Activated gamma-delta T cell treated with anti-CD3 and anti-CD28 coated beads, Interleukin-2, amount 50 U/mL, for 16 hours (primary cell): Measurements from ENCODE around the gene CCNY.

ENCODE experiments used
- DNase-seq: peaks from one replicate; pipeline ENCODE4 v3.0.0-alpha.2; 2020; ENCODE audit warnings: low read depth

The CCNY gene

GRCh38 chr10:35585903-35586535, 249.7 kb downstream of the CCNY start:
- no peak for DNase-seq

- DNase-seq, result no peak
These were observed 252.5 kb downstream of the CCNY start for GRCh38 chr10:35588836-35589235.

GRCh38 chr10:35592441-35592840, 256.1 kb downstream of the CCNY start:
- DNase-seq, result no peak

GRCh38 chr10:35594115-35595079, 258.1 kb downstream of the CCNY start:
- no peak for DNase-seq

- DNase-seq, result no peak
These were observed 258.8 kb downstream of the CCNY start for GRCh38 chr10:35595106-35595505.

GRCh38 chr10:35598379-35598778, 262.1 kb downstream of the CCNY start:
- DNase-seq, result no peak

GRCh38 chr10:35600193-35600592, 263.9 kb downstream of the CCNY start:
- DNase-seq, result no peak

- DNase-seq, result no peak
These were observed 268.9 kb downstream of the CCNY start, which contains the start of gene GJD4 for GRCh38 chr10:35605191-35605590. TSS of gene GJD4 (plus strand) at chr10:35605341. CDS start at chr10:35605568, 227 bp downstream.

GRCh38 chr10:35606430-35606829, 270.1 kb downstream of the CCNY start:
- DNase-seq, result no peak

GRCh38 chr10:35607475-35608327, 271.4 kb downstream of the CCNY start:
- DNase-seq, result no peak

- DNase-seq, result no peak
These were observed 272.0 kb downstream of the CCNY start for GRCh38 chr10:35608328-35608672.

GRCh38 chr10:35611750-35612149, 275.4 kb downstream of the CCNY start:
- no peak for DNase-seq

- DNase-seq, result no peak
These were observed 276.2 kb downstream of the CCNY start for GRCh38 chr10:35612385-35613106.

GRCh38 chr10:35613107-35613440, 276.8 kb downstream of the CCNY start:
- no peak for DNase-seq

- DNase-seq, result no peak
These were observed 277.4 kb downstream of the CCNY start for GRCh38 chr10:35613597-35614226.

- DNase-seq, result no peak
These were observed 278.0 kb downstream of the CCNY start for GRCh38 chr10:35614312-35614711.
